Right ventricle myocardium inferior (tissue), 1 donor: ENCODE results near the gene MAMSTR. TPM values are rescaled to one million over a fixed set of nuclear protein-coding genes. Genes with fewer than 3 reads are reported as not detected.
"Not testable (repeated sequence)": the region's sequence is repeated elsewhere in the genome, so short reads cannot be mapped to it uniquely, and the experiment has no call there.

Source experiments
- ATAC-seq: fragments of 200-7000 bp; cut with Tn5 transposase; one replicate; pipeline ENCODE4 v1.9.1; 2020; ENCODE audit warnings: mild to moderate bottlenecking, moderate library complexity
- DNase-seq: peaks from one replicate; pipeline ENCODE4 v3.0.0; 2021; ENCODE audit errors: missing footprints
- intact Hi-C: fragments of 100-400 bp; cut with DNase I; formaldehyde crosslinking; loops from one replicate; pipeline ENCODE4 v1.11.0; 2022
- long read RNA-seq: library from polyadenylated mRNA; unstranded; transcript quantifications from one replicate; pipeline ENCODE4 v2.0.0, GENCODE V29; 2021
- total RNA-seq: library from RNA; stranded (reverse); fragmentation: NEBNext Ultra II Directional; extraction: Animal tissue kit (Norgen Biotek cat#: 25700); gene quantifications from one replicate; pipeline ENCODE4 v1.2.1, GENCODE V29; 2021
- donor health status: DM: no; HTN: yes; CAD: no; lungs with severe emphysema.

The MAMSTR gene, protein sequence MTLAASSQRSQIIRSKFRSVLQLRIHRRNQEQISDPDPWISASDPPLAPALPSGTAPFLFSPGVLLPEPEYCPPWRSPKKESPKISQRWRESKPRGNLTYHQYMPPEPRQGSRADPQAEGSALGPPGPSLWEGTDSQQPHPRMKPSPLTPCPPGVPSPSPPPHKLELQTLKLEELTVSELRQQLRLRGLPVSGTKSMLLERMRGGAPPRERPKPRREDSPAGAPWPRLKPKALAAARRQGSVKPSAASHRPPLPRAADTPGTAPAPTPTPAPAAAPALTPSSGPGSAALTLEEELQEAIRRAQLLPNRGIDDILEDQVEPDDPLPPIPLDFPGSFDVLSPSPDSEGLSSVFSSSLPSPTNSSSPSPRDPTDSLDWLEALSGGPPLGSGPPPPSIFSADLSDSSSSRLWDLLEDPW
- 4.2 TPM for total RNA-seq
- long read RNA-seq, partial matches to known transcripts, result 2 of 4 reads
- long read RNA-seq, other reads (novel, unspliced or antisense), result 2 of 4 reads

DNA sequence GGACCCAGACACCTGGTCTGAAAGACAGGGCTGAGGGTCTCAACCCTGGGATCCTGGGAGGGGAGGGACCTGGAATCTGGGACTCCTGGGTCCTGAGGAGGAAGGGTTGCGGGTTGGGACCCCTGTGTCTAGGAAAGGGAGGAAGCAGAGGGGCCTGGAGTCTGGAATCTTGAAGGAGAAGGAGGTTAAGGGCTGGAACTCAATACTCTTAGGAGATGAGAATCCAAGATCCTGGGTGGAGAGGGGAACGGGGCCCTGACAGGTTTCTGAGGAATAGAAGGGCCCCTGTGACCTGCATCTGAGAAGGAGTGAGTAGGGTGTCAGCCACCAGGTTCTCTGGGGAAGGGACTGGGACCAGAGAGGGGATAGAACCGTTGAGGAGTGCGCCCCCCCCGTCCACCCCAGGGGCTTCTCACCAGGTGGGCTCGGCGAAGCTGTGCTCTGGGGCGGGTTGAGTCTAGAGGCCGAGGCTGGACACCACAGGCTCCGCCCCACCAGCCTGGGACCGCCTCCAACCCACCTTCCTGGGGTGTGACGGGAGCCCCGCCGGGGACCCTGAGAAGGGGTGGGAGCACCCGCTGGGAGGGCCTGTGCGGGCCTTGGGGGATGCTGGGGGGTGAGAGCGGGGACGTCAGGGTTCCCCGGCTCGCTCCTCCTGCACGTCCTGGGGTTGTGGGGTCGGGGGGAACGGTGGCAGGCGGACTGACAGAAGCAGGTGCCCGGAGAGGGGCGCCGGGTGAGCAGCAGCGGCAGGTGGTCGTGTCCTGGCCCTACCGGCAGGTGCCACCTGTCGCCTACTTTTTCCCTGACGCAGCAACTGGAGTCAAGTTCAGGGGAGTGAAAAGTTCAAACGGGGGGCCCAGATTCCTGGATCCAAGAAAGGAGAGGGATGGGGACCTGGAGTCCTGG lies at the start of gene MAMSTR:
Gene MAMSTR (minus strand): TSS at position 463 of the 909 bp plus-strand sequence. CDS start 694 bp downstream, outside the sequence.
- ATAC-seq, result no peak
- intact Hi-C loops, result no loop called here
- DNase-seq, result no peak

DNA sequence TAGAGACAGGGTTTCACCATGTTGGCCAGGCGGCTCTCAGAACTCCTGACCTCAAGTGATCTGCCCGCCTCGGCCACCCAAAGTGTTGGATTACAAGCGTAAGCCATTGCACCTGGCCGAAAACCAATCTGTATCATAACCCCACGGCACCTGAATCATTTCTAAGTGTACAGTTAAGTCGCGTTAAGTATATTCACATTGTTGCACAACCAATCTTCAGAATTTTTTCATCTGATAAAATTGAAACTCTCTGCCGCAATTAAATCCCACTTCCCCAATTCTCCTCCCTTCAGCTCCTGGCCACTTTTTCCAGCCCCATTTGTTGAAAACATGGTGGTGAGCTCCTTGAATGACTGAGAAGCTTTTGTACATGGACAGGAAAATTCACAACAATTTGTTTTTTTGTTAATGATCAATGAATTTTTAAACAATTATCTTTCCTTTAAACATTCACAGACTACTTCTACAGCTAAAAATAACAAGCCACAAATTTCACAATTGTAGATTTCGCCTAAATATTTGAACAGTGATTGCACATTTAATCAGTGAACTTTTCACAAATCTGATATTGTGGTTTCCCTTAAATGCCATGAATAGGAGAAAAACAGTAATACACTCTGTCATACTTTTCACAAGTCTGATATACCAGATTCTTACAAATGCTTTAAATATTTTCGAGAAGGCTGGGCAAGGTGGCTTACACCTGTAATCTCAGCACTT lies 49.6 kb upstream of the MAMSTR start:
- no peak for ATAC-seq
- DNase-seq, result no peak
- intact Hi-C loops, result no loop called here

GRCh38 chr19:48768171-48768753 lies 48.7 kb upstream of the MAMSTR start:
- ATAC-seq, DNase-seq, intact Hi-C loops: not testable (repeated sequence)

DNA sequence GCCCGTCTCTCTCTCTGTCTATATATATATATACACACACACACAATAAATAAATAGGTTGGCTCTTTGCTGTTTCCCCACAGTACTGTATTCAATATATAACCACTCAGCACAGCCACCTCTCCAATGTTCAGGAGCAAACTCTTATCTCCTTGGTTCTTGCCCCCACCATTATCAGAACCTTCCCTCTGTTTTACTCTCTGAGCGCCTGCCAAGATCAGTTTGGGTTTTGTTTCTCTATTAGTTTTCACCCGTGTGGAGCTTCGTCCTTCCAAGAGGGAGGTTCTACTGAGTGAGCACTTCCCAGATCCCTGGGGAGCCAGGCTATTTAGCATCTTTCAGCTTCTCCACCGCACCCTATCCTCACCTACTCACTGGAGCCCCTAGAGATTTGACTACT lies 46.3 kb upstream of the MAMSTR start:
- not testable (repeated sequence) for DNase-seq

GRCh38 chr19:48760504-48761205 lies 41.1 kb upstream of the MAMSTR start:
- DNase-seq, result no peak
- no peak for ATAC-seq
- intact Hi-C loops, result no loop called here

More for the DNA sequence above, 46.3 kb upstream of the MAMSTR start:
- ATAC-seq, intact Hi-C loops: not testable (repeated sequence)

- intact Hi-C loops, result no loop called here
- no peak for DNase-seq
- no peak for ATAC-seq
Measured at GRCh38 chr19:48757741-48758144, 38.2 kb upstream of the MAMSTR start.

- intact Hi-C loops, result no loop called here
Measured at GRCh38 chr19:48757089-48757675, 37.7 kb upstream of the MAMSTR start.

DNA sequence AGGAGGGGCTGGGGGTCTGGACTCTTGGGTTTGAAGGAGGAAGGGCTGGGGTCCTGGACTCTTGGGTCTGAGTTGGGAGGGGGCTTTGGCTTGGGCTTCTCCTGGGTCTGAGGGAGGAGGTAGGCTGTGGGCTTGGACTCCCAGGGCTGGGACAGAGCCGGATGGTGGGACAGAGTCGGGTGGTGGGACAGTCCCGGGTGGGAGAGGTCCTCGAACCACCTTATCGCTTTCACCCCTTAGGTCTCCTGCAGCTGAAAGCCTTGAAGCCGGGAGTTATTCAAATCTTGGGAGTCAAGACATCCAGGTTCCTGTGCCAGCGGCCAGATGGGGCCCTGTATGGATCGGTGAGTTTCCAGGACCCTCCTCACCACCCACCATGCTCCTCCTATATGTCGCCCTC lies 37.2 kb upstream of the MAMSTR start:
- ATAC-seq, result no peak
- intact Hi-C loops, result no loop called here
- no peak for DNase-seq

More at GRCh38 chr19:48757089-48757675, 37.7 kb upstream of the MAMSTR start:
- no peak for DNase-seq
- no peak for ATAC-seq

DNA sequence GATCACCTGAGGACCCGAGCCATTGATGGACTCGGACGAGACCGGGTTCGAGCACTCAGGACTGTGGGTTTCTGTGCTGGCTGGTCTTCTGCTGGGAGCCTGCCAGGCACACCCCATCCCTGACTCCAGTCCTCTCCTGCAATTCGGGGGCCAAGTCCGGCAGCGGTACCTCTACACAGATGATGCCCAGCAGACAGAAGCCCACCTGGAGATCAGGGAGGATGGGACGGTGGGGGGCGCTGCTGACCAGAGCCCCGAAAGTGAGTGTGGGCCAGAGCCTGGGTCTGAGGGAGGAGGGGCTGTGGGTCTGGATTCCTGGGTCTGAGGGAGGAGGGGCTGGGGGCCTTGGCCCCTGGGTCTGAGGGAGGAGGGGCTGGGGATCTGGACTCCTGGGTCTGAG lies 36.7 kb upstream of the MAMSTR start:
- no peak for ATAC-seq

DNA sequence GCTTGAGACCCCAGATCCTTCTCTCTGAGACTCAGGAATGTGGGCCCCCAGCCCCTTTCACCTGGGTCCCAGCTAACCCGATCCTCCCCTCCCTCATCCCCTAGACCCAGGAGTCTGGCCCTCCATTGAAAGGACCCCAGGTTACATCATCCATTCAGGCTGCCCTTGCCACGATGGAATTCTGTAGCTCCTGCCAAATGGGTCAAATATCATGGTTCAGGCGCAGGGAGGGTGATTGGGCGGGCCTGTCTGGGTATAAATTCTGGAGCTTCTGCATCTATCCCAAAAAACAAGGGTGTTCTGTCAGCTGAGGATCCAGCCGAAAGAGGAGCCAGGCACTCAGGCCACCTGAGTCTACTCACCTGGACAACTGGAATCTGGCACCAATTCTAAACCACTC lies 36.3 kb upstream of the MAMSTR start:
- intact Hi-C loops, result no loop called here
- DNase-seq (no peak), ATAC-seq (no peak)

More for the DNA sequence above, 36.7 kb upstream of the MAMSTR start:
- intact Hi-C loops, result no loop called here
- DNase-seq, result no peak

DNA sequence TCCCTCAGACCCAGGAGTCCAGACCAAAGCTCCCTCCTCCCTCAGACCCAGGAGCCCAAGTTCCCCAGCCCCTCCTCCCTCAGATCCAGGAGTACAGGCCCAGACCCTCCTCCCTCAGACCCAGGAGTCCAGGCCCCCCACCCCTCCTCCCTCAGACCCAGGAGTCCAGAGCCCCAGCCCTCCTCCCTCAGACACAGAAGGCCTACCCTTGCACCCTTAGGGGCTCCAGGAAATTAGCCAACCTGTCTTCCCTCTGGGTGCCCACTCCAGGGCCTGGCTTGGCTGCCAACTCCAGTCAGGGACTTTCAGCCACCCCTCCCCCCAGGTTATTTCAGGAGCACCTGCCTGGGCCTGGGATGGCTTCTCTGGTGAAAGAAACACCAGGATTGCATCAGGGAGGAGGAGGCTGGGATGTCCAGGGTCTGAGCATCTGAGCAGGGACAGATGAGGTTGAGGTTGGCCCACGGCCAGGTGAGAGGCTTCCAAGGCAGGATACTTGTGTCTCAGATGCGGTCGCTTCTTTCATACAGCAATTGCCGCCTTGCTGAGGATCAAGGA lies 35.6 kb upstream of the MAMSTR start, which contains the start of gene FGF21:
Gene FGF21 (plus strand): TSS at position 441 of the 558 bp plus-strand sequence. CDS start 713 bp downstream, outside the sequence.
- intact Hi-C loops, result no loop called here

DNA sequence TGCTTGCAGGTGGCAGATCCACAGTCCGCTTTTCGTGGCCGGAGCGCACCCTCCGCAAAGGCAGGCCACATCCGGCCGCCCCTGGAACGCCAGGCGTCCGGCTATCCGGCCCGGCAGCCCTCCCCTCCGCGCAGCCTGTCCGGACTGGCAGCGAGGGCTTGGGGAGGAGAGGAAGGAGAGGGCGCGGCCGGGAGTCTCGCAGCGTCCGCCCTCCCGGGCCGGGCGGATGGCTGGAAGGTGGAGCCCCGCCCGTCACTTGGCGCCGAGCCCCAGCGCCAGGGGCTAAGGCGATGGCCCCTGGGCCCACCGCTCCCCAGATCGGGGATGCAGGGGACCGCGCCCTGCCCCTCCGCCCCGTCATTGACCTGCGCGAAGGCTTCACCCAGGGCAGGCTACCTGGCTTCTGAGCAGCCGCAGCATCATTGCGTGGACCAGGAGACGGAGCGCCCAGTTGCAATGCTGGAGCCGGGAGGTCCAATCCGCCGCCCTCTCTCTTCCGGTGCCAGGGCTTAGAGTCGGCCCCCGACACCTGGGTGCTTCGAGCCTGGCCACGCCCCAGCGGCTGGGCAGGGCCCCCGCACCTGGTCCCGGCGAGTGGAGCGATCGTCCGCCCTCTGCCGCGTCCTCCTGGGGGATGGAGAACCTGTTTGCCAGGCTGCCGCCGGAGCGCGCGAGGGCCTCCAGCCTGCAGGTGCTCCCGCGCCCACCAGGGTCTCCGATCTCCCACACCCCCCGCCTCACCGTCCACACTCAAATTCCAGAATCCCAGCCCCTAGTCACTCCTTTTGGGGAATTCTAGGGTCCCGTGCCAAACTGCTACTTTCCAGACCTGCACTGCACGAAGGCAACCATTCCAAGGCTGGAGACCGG lies 33.2 kb upstream of the MAMSTR start, which contains the start of gene FUT1:
Gene FUT1 (minus strand): TSS at position 146 of the 870 bp plus-strand sequence. CDS start 1,360 bp downstream, outside the sequence.
- peak; percentile 80 for ATAC-seq
- intact Hi-C loops, result loop anchor here (2.0 kb wide), 1 partner anchor 30 kb away; no protein-coding TSS in a partner anchor
- peak; percentile 77 for DNase-seq

More for the DNA sequence above, 35.6 kb upstream of the MAMSTR start, which contains the start of gene FGF21:
- DNase-seq (no peak), ATAC-seq (no peak)

- intact Hi-C loops, result loop anchor here (2.0 kb wide), 1 partner anchor 31 kb away; no protein-coding TSS in a partner anchor
- DNase-seq (no peak), ATAC-seq (no peak)
Measured at GRCh38 chr19:48751845-48752495, 32.4 kb upstream of the MAMSTR start.

DNA sequence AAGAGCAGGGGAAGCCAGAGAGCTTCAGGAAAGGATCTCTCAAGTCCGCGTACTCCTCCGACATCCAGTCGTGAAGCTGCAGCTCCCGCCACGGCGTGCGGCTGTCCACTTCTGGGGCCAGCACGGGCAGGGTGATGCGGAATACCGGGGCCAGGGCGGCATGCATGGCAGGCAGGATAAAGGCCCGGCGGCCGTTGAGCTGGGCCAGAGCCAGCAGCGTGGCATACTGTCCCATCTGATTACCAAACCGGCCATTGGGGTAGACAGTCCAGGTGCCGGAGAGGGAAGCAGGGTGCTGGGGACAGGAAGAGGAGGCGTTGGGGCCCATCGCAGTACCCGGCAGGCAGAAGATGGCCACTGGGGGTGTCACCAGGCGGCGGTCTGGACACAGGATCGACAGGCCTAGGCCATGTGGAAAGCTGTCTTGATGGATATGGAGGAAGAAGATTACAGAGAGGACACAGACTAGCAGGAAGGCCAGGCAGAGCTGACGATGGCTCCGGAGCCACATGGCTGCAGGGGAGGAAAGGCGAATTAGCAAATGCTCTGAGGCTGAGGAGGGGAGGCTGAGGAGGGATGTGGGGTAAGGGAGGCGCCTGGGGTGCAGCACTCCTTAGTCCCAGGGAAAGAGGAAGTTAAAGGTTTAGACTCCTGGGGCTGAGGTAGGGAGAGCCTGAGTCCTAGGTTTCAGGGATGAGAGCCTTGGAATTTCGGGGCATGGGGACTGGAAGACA lies 31.4 kb upstream of the MAMSTR start:
- intact Hi-C loops, result no loop called here
- no peak for DNase-seq
- ATAC-seq, result no peak

GRCh38 chr19:48750351-48750750 lies 30.8 kb upstream of the MAMSTR start:
- no peak for DNase-seq
- ATAC-seq, result no peak
- intact Hi-C loops, result no loop called here
